Measurements from ENCODE around the gene GPATCH8.

Gene GPATCH8

DNA sequence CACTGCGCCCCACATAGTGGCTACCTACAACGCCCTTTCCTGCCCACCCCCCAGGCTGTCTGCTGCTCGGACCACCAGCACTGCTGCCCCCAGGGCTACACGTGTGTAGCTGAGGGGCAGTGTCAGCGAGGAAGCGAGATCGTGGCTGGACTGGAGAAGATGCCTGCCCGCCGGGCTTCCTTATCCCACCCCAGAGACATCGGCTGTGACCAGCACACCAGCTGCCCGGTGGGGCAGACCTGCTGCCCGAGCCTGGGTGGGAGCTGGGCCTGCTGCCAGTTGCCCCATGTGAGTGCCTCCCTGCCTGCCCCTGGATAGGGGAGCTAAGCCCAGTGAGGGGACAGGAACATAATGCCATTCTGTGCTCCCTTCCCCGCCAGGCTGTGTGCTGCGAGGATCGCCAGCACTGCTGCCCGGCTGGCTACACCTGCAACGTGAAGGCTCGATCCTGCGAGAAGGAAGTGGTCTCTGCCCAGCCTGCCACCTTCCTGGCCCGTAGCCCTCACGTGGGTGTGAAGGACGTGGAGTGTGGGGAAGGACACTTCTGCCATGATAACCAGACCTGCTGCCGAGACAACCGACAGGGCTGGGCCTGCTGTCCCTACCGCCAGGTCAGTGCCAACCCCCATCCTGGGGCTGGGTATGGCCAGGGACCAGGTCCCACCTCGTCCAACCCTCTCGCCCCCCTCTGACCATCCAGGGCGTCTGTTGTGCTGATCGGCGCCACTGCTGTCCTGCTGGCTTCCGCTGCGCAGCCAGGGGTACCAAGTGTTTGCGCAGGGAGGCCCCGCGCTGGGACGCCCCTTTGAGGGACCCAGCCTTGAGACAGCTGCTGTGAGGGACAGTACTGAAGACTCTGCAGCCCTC is 151.0 kb downstream of the GPATCH8 start:
- no peak for DNase-seq

DNA sequence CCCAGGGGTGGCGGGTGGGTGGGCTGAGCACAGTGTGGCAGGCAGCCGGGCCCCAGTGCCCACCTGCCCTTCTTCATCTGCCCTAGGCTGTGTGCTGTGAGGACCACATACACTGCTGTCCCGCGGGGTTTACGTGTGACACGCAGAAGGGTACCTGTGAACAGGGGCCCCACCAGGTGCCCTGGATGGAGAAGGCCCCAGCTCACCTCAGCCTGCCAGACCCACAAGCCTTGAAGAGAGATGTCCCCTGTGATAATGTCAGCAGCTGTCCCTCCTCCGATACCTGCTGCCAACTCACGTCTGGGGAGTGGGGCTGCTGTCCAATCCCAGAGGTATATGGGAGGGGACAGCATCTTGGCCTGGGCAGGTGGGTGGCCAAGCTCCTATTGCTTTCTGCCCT is 151.7 kb downstream of the GPATCH8 start:
- no peak for DNase-seq

DNA sequence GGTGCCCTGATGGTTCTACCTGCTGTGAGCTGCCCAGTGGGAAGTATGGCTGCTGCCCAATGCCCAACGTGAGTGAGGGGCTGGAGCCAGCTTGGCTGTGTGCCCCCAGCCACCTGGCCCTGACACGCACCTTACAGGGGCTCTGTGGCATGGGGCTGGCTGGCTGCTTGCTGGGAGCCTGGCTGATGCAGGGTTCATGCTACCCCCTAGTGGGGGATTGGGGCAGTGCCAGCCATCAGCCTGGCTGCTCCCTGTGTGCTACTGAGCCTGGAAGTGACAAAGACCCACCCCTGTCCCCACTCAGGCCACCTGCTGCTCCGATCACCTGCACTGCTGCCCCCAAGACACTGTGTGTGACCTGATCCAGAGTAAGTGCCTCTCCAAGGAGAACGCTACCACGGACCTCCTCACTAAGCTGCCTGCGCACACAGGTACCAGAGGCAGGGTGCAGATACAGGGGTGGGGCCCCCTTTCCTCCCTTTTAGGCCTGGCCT is 152.4 kb downstream of the GPATCH8 start:
- DNase-seq: no peak

DNA sequence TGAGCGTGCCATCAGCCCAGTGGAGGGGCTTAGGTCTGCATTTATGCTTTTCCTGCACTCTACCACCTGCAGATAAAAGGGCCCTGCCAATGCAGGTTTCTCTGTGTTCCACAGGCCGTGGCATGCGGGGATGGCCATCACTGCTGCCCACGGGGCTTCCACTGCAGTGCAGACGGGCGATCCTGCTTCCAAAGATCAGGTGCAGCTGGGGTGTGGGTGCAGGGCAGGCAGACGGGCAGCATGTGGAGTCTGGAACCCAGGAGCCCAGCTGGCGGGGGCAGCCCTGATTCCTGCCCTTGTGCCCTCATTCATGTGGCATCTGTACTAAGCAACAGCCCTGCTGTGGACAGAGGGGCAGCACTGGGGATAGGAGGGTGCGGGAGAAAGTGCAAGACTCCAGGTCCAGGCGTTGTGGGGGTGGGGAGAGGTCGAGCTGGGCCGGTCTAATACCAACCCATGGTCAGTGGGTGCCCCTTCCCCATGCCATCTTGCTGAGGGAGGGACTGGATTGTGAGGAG is 153.6 kb downstream of the GPATCH8 start:
- no peak for DNase-seq

DNA sequence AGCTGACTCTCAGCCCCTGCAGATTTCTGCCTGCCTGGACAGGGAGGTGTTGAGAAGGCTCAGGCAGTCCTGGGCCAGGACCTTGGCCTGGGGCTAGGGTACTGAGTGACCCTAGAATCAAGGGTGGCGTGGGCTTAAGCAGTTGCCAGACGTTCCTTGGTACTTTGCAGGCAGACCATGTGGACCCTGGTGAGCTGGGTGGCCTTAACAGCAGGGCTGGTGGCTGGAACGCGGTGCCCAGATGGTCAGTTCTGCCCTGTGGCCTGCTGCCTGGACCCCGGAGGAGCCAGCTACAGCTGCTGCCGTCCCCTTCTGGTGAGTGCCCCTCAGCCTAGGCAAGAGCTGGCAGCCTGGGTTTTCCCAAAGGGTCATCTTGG is 154.2 kb downstream of the GPATCH8 start:
- DNase-seq: no peak

DNA sequence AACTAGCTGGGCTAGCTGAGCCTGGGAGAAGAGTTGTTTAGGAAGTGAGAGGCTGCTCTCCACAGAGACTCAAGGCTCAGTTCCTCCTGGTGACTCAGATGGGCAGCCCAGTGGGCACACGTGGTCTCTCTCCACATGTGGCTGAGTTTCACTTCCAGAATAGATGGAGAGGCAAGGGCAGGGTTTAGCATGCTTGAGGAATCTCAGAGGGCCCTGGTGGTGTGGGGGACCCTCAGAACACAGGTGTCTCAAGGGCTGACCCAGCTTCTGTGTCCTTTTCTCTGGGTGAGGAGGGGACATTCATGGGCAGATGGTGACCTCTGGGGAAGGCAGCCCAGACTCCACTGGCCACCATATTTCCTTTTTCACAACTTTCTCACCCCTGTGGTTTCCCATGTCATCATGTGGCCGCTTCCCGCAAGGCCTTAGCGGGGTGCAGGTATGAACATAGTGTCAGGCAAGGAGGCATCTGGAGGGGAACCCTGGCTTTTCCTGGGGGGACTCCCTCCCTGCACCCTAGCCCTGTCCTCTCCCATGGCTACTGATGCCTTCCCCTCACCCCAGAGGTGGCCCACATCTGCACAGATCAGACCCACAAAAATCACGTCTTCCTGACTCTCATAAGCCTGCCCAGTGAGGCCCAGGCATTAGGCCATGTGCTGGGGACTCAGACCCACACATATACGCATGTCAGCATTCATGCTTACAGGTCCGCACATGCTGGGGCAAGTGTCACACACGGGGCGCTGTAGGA is 154.8 kb downstream of the GPATCH8 start:
- no peak for DNase-seq
